CD14-positive monocyte (primary cell): ENCODE data around the gene PALS2. TPM values are rescaled to one million over a fixed set of nuclear protein-coding genes. Genes with fewer than 3 reads are reported as not detected.

Experiments used
- DNase-seq, 3 donors: peaks; one replicate each; pipeline ENCODE4 v3.0.0-alpha.2; 2011 to 2022
- H2AFZ ChIP-seq: 2 replicates; pipeline ENCODE4 v1.6.0; 2012; ENCODE audit warnings: mild to moderate bottlenecking, low read depth, low read length, inconsistent platforms; ENCODE audit not compliant: insufficient read depth, poor library complexity, severe bottlenecking
- H3K27ac ChIP-seq, 2 donors: 1 replicate in 1 of 2; 2 replicates in 1 of 2; pipeline ENCODE4 v1.5.1; 2012 to 2013; ENCODE audit warnings: low read length in 2 of 2, control low read depth in 1 of 2, inconsistent platforms in 1 of 2, low read depth in 1 of 2, mild to moderate bottlenecking in 1 of 2
- H3K27me3 ChIP-seq, 2 donors: one replicate each; pipeline versions ENCODE4 v1.6.0 to v1.6.1; 2011 to 2013; ENCODE audit warnings: low read length in 2 of 2; ENCODE audit not compliant: control insufficient read depth in 2 of 2, insufficient read depth in 2 of 2
- H3K36me3 ChIP-seq, 2 donors: replicated peaks in 1 of 2; 1 replicate in 1 of 2; 2 replicates in 1 of 2; pipeline versions ENCODE4 v1.5.1 to v1.6.1; 2012 to 2013; ENCODE audit warnings: low read length in 2 of 2, control low read depth in 1 of 2, inconsistent platforms in 1 of 2, mild to moderate bottlenecking in 1 of 2; ENCODE audit not compliant: insufficient read depth in 2 of 2, control insufficient read depth in 1 of 2
- H3K4me1 ChIP-seq, 2 donors: 1 replicate in 1 of 2; 2 replicates in 1 of 2; pipeline versions ENCODE4 v1.5.1 to v1.6.1; 2012 to 2013; ENCODE audit warnings: low read length in 2 of 2, control low read depth in 1 of 2, inconsistent platforms in 1 of 2, mild to moderate bottlenecking in 1 of 2, moderate library complexity in 1 of 2; ENCODE audit not compliant: insufficient read depth in 2 of 2, control insufficient read depth in 1 of 2
- H3K4me2 ChIP-seq: replicated peaks from 2 replicates; pipeline ENCODE3; 2012; ENCODE audit warnings: low read length, moderate library complexity, mild to moderate bottlenecking; ENCODE audit not compliant: poor library complexity, severe bottlenecking; ENCODE audit errors: extremely low read depth
- H3K4me3 ChIP-seq, 3 experiments: fragments of 200-600 bp in 1 of 3; sonication (generic) in 1 of 3; replicated peaks in 1 of 3; 1 replicate in 2 of 3; 2 replicates in 1 of 3; pipeline ENCODE4 v1.5.1; 2011 to 2013; ENCODE audit warnings: low read length in 3 of 3, mild to moderate bottlenecking in 3 of 3, control low read depth in 2 of 3, low read depth in 2 of 3, inconsistent platforms in 1 of 3, moderate library complexity in 1 of 3
- H3K79me2 ChIP-seq: 2 replicates; pipeline ENCODE4 v1.6.0; 2012; ENCODE audit warnings: mild to moderate bottlenecking, control low read depth, inconsistent platforms, low read length, moderate library complexity; ENCODE audit not compliant: insufficient read depth
- H3K9ac ChIP-seq: 2 replicates; pipeline ENCODE4 v1.6.0; 2017; ENCODE audit warnings: low read length, mild to moderate bottlenecking; ENCODE audit not compliant: insufficient read depth, poor library complexity, severe bottlenecking
- H3K9me3 ChIP-seq, 2 donors: replicated peaks in 1 of 2; 1 replicate in 1 of 2; 2 replicates in 1 of 2; pipeline versions ENCODE4 v1.5.1 to v1.6.1; 2012 to 2013; ENCODE audit warnings: low read length in 2 of 2, control low read depth in 1 of 2; ENCODE audit not compliant: control insufficient read depth in 1 of 2, insufficient read depth in 1 of 2
- H4K20me1 ChIP-seq: 2 replicates; pipeline ENCODE4 v1.6.0; 2012; ENCODE audit warnings: mild to moderate bottlenecking, low read length, control low read depth, moderate library complexity; ENCODE audit not compliant: insufficient read depth
- H3K27ac Mint-ChIP-seq, 7 donors: one replicate each; pipeline ENCODE4 v1.8.0; 2020; ENCODE audit warnings: mild to moderate bottlenecking in 7 of 7, mixed read lengths in 7 of 7, moderate library complexity in 6 of 7, inconsistent platforms in 2 of 7
- H3K27me3 Mint-ChIP-seq, 3 donors: one replicate each; pipeline ENCODE4 v1.8.0; 2021 to 2022; ENCODE audit warnings: low read depth in 3 of 3, mild to moderate bottlenecking in 3 of 3, mixed read lengths in 3 of 3, moderate library complexity in 3 of 3, inconsistent platforms in 1 of 3
- H3K36me3 Mint-ChIP-seq, 2 donors: one replicate each; pipeline ENCODE4 v1.8.0; 2020; ENCODE audit warnings: mixed read lengths in 2 of 2, inconsistent platforms in 1 of 2, mild to moderate bottlenecking in 1 of 2
- H3K4me1 Mint-ChIP-seq: one replicate; pipeline ENCODE4 v1.8.0; 2020; ENCODE audit warnings: mild to moderate bottlenecking, mixed read lengths
- H3K4me3 Mint-ChIP-seq, 2 donors: one replicate each; pipeline ENCODE4 v1.8.0; 2020; ENCODE audit warnings: mild to moderate bottlenecking in 2 of 2, mixed read lengths in 2 of 2, moderate library complexity in 1 of 2
- H3K9me3 Mint-ChIP-seq, 7 donors: one replicate each; pipeline ENCODE4 v1.8.0; 2020 to 2022; ENCODE audit warnings: mixed read lengths in 7 of 7, mild to moderate bottlenecking in 6 of 7, moderate library complexity in 6 of 7, inconsistent platforms in 2 of 7
- WGBS: methylation state at CpG from one replicate; pipeline ENCODE4 v1.1.5; 2013; ENCODE audit warnings: missing lambda C conversion rate; ENCODE audit not compliant: insufficient coverage; 5-methylcytosine and 5-hydroxymethylcytosine counted together
- intact Hi-C, 2 donors: fragments of 100-400 bp; cut with micrococcal nuclease; formaldehyde crosslinking; loops; one replicate each; pipeline versions ENCODE4 v1.15.0 to v1.15.1; 2023
- polyA plus RNA-seq, 3 donors: library from polyadenylated mRNA; depleted of rRNA in 1 of 3; unstranded in 2 of 3; stranded (reverse) in 1 of 3; fragments of 300-500 nt in 2 of 3; fragments of >200 nt in 1 of 3; fragmentation: Illumina TruSeq in 2 of 3; gene quantifications; 1 replicate in 2 of 3; 2 replicates in 1 of 3; pipeline ENCODE4 v1.2.3, GENCODE V29; 2012 to 2021
- TF ChIP-seq, protein P1 (sequence below): fragments of 200-600 bp; IDR thresholded peaks from one replicate; pipeline ENCODE4 v1.8.0; 2022; ENCODE audit warnings: antibody characterized with exemption, mild to moderate bottlenecking

The PALS2 gene
- polyA plus RNA-seq, 3 donors: 0.08 to 3.0 (median 2.8) TPM

DNA sequence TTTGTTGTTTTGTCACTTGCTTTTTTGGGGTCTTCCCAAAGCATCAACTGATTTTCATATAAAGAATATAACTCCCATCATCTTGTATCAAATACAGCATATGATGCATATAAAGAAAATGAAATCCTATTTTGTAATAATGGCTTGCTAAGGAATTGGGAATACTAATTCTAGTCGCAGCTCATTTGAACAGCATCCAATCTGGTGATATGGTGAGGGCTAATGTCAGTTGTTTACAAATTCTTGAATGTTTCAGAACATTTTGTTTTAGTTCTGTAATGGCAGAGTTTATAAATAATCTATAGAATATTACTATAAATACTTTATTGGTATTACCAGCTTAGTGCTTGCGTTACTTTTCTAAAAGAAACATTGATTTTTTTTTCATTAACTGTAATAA, 8.9 kb downstream of the PALS2 start:
- no peaks in the 10 kb centered on the region for H3K4me1 ChIP-seq
- Mint-ChIP-seq H3K4me3 (no peak overlapping the region), H3K9me3 (peaks cover 0 to 2% (median 0%) of the 10 kb centered on the region in 7 donors), H3K27ac (no peak overlapping the region), H3K27me3 (peaks cover 0 to 4% (median 0%) of the 10 kb centered on the region in 3 donors), H3K36me3 (no peaks in the 10 kb centered on the region), H3K4me1 (peaks cover 5% of the 10 kb centered on the region)
- intact Hi-C loops: no loop called here
- H4K20me1 ChIP-seq: no peaks in the 10 kb centered on the region
- no peaks in the 10 kb centered on the region for H3K9me3 ChIP-seq
- no peak overlapping the region for H3K4me2 ChIP-seq
- no peaks in the 10 kb centered on the region for H3K36me3 ChIP-seq
- H3K79me2 ChIP-seq: no peaks in the 10 kb centered on the region
- H3K9ac ChIP-seq: no peak overlapping the region
- TF ChIP-seq, protein P1, sequence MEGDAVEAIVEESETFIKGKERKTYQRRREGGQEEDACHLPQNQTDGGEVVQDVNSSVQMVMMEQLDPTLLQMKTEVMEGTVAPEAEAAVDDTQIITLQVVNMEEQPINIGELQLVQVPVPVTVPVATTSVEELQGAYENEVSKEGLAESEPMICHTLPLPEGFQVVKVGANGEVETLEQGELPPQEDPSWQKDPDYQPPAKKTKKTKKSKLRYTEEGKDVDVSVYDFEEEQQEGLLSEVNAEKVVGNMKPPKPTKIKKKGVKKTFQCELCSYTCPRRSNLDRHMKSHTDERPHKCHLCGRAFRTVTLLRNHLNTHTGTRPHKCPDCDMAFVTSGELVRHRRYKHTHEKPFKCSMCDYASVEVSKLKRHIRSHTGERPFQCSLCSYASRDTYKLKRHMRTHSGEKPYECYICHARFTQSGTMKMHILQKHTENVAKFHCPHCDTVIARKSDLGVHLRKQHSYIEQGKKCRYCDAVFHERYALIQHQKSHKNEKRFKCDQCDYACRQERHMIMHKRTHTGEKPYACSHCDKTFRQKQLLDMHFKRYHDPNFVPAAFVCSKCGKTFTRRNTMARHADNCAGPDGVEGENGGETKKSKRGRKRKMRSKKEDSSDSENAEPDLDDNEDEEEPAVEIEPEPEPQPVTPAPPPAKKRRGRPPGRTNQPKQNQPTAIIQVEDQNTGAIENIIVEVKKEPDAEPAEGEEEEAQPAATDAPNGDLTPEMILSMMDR: no peak
- no peak overlapping the region for H2AFZ ChIP-seq
- no CpG with 5 or more reads among the region's 2 CpGs for WGBS
- no peaks in the 10 kb centered on the region for H3K27me3 ChIP-seq
- H3K4me3 ChIP-seq: no peak overlapping the region
- DNase-seq: no peak
- no peak overlapping the region for H3K27ac ChIP-seq

DNA sequence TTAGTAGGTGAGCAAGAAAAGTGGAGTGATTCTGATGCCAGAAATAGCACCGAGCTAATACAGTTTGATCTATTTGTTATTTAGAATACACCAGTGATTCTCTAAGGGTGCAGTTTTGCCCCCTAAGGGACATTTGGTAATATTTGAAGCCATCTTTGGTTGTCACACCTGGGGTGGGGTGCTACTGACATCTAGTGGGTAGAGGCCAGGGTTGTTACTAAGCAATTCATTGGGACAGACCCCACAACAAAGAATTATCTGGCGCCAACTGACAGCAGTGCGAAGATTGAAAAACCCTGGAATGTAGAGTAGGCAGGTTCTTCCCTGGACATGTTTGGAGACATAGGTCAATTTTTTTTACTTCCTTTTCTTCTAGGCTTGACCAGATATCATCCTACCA, 14.6 kb downstream of the PALS2 start:
- Histone ChIP-seq H4K20me1 (no peaks in the 10 kb centered on the region), H3K27me3 (no peaks in the 10 kb centered on the region), H3K9ac (no peak overlapping the region), H3K4me3 (no peak overlapping the region), H2AFZ (no peak overlapping the region), H3K4me2 (no peak overlapping the region), H3K27ac (no peak overlapping the region), H3K36me3 (no peaks in the 10 kb centered on the region), H3K9me3 (no peaks in the 10 kb centered on the region), H3K4me1 (no peaks in the 10 kb centered on the region), H3K79me2 (no peaks in the 10 kb centered on the region)
- no peak for DNase-seq
- Mint-ChIP-seq H3K9me3 (peaks cover 0 to 2% (median 0%) of the 10 kb centered on the region in 7 donors), H3K4me3 (no peak overlapping the region), H3K36me3 (no peaks in the 10 kb centered on the region), H3K27ac (peak overlapping the region in 1 of 7 donors; percentile 19), H3K27me3 (peaks cover 0 to 2% (median 2%) of the 10 kb centered on the region in 3 donors), H3K4me1 (peaks cover 2% of the 10 kb centered on the region)
- intact Hi-C loops: no loop called here
- WGBS: no CpG with 5 or more reads among the region's 3 CpGs
- TF ChIP-seq, protein P1: no peak
